Transverse colon (tissue), 4 donors: ENCODE data around the gene AKR1B1. TPM values are rescaled to one million over a fixed set of nuclear protein-coding genes. Genes with fewer than 3 reads are reported as not detected.

Experiments used
- DNase-seq: peaks from one replicate; pipeline ENCODE4 v3.0.0-alpha.2; 2019
- H3K27ac ChIP-seq, 4 donors: fragments of 200-600 bp; sonication (generic); 2 replicates each; pipeline ENCODE4 v1.5.1; 2016 to 2018; ENCODE audit warnings: inconsistent platforms in 4 of 4
- H3K27me3 ChIP-seq: fragments of 200-600 bp; sonication (generic); 2 replicates; pipeline ENCODE4 v1.5.1; 2017; ENCODE audit warnings: inconsistent platforms
- H3K36me3 ChIP-seq, 4 donors: fragments of 200-600 bp; sonication (generic); 2 replicates each; pipeline ENCODE4 v1.5.1; 2017 to 2019; ENCODE audit warnings: inconsistent platforms in 4 of 4
- H3K4me1 ChIP-seq, 4 donors: fragments of 200-600 bp; sonication (generic); 2 replicates each; pipeline ENCODE4 v1.5.1; 2017 to 2020; ENCODE audit warnings: inconsistent platforms in 4 of 4
- H3K4me3 ChIP-seq, 4 donors: fragments of 200-600 bp; sonication (generic); 1 replicate in 1 of 4; 2 replicates in 3 of 4; pipeline versions ENCODE4 v1.5.1 to v1.6.1; 2017 to 2019; ENCODE audit warnings: inconsistent platforms in 4 of 4
- H3K9me3 ChIP-seq, 2 donors: fragments of 200-600 bp; sonication (generic); 2 replicates each; pipeline ENCODE4 v1.5.1; 2017 to 2019; ENCODE audit warnings: inconsistent platforms in 2 of 2
- CTCF ChIP-seq, 5 experiments: fragments of 200-600 bp in 3 of 5; fragments of 450-650 bp in 2 of 5; sonication (generic) in 3 of 5; IDR thresholded peaks; 1 replicate in 2 of 5; 2 replicates in 3 of 5; pipeline ENCODE4 v1.5.1; 2016 to 2017; ENCODE audit warnings: antibody characterized with exemption in 5 of 5, inconsistent platforms in 3 of 5, mild to moderate bottlenecking in 2 of 5, moderate library complexity in 1 of 5
- EP300 ChIP-seq: sonication (generic); formaldehyde crosslinking; IDR thresholded peaks from one replicate; pipeline ENCODE4 v1.6.1; 2017; ENCODE audit warnings: antibody characterized with exemption, low read depth
- POLR2A ChIP-seq: fragments of 450-650 bp; IDR thresholded peaks from one replicate; pipeline ENCODE4 v1.6.1; 2016; ENCODE audit warnings: antibody characterized with exemption, mild to moderate bottlenecking, moderate library complexity
- POLR2AphosphoS5 ChIP-seq, 3 donors: sonication (generic); formaldehyde crosslinking; IDR thresholded peaks; one replicate each; pipeline ENCODE4 v1.6.1; 2016; ENCODE audit warnings: antibody characterized with exemption in 3 of 3
- WGBS, 2 donors: methylation state at CpG; one replicate each; pipeline ENCODE4 v1.1.5; 2018; ENCODE audit warnings: low coverage in 1 of 2; 5-methylcytosine and 5-hydroxymethylcytosine counted together
- in situ Hi-C, 4 donors: fragments of 200-750 bp; cut with MboI; loops; one replicate each; pipeline versions ENCODE4 v1.15.0 to v1.15.1; 2017; ENCODE audit warnings: low sequenced_read_pairs in 3 of 4, low pct_ligation_motif_present in 1 of 4, low pct_unique_long_range_greater_than_20kb in 1 of 4
- intact Hi-C: fragments of 100-400 bp; cut with DNase I; formaldehyde crosslinking; loops from one replicate; pipeline ENCODE4 v1.15.1; 2023; ENCODE audit warnings: low total_unique reads
- total RNA-seq, 4 donors: library from RNA; depleted of rRNA; stranded (reverse); fragments of >200 nt; gene quantifications; one replicate each; pipeline ENCODE4 v1.1.0, GENCODE V29; 2016

AKR1B1 gene
- total RNA-seq, 4 donors from 2014 or later, result 6.4 to 37.2 (median 19.4) TPM

GRCh38 chr7:134447383-134447782 lies 11.5 kb downstream of the AKR1B1 start:
- WGBS, 2 donors, result 80 to 83% methylated on average over 2 to 8 of the region's 9 CpGs
- peaks cover 0 to 22% (median 3%) of the 10 kb centered on the region in 4 donors for H3K36me3 ChIP-seq
- in situ Hi-C loops, result loop anchor here in 2 of 4 donors (10.0 to 25.0 kb wide), 3 partner anchors 57 to 515 kb away; partner anchors contain the start of genes AKR1B10 (in 1 of the 2) and AKR1B15 (in 1 of the 2)

GRCh38 chr7:134446923-134447322 lies 12.0 kb downstream of the AKR1B1 start:
- H3K4me1 ChIP-seq, result peaks cover 0 to 10% (median 3%) of the 10 kb centered on the region in 4 donors
- intact Hi-C loops, result no loop called here
- DNase-seq, result no peak
- H3K27me3 ChIP-seq, result no peaks in the 10 kb centered on the region
- TF ChIP-seq EP300 (no peak), CTCF (IDR thresholded peaks at IDR 0.05) (no peak), POLR2A (no peak), POLR2AphosphoS5 (IDR thresholded peaks at IDR 0.05) (no peak)
- peaks cover 0 to 22% (median 5%) of the 10 kb centered on the region in 4 donors for H3K36me3 ChIP-seq
- no peak overlapping the region for H3K4me3 ChIP-seq
- no peak overlapping the region for H3K27ac ChIP-seq
- in situ Hi-C loops, result loop anchor here in 2 of 4 donors (10.0 to 25.0 kb wide), 3 partner anchors 58 to 515 kb away; partner anchors contain the start of genes AKR1B10 (in 1 of the 2) and AKR1B15 (in 1 of the 2)
- WGBS, 2 donors, result 96 to 99% methylated on average over 4 to 9 of the region's 10 CpGs
- H3K9me3 ChIP-seq, result no peaks in the 10 kb centered on the region

More at GRCh38 chr7:134447383-134447782, 11.5 kb downstream of the AKR1B1 start:
- no peak for DNase-seq
- intact Hi-C loops, result no loop called here
- TF ChIP-seq POLR2AphosphoS5 (IDR thresholded peaks at IDR 0.05), result no peak
- no peak for TF ChIP-seq CTCF (IDR thresholded peaks at IDR 0.05)
- TF ChIP-seq EP300, result no peak
- no peak for TF ChIP-seq POLR2A
- no peaks in the 10 kb centered on the region for H3K27me3 ChIP-seq
- H3K4me1 ChIP-seq, result peaks cover 0 to 10% (median 5%) of the 10 kb centered on the region in 4 donors
- H3K27ac ChIP-seq, result no peak overlapping the region
- H3K4me3 ChIP-seq, result no peak overlapping the region
- H3K9me3 ChIP-seq, result no peaks in the 10 kb centered on the region

GRCh38 chr7:134446446-134446845 lies 12.5 kb downstream of the AKR1B1 start:
- Histone ChIP-seq H3K27me3 (no peaks in the 10 kb centered on the region), H3K4me3 (no peak overlapping the region), H3K9me3 (no peaks in the 10 kb centered on the region), H3K27ac (no peak overlapping the region), H3K36me3 (peaks cover 0 to 22% (median 5%) of the 10 kb centered on the region in 4 donors), H3K4me1 (peaks cover 0 to 10% (median 3%) of the 10 kb centered on the region in 4 donors)
- TF ChIP-seq EP300 (no peak), CTCF (IDR thresholded peaks at IDR 0.05) (no peak), POLR2AphosphoS5 (IDR thresholded peaks at IDR 0.05) (no peak), POLR2A (no peak)
- 93% methylated on average over 7 of the region's 9 CpGs; no CpG with 5 or more reads in 1 of the 2 donors for WGBS, 2 donors
- intact Hi-C loops, result no loop called here
- DNase-seq, result no peak
- in situ Hi-C loops, result loop anchor here in 2 of 4 donors (10.0 to 25.0 kb wide), 3 partner anchors 58 to 516 kb away; partner anchors contain the start of genes AKR1B10 (in 1 of the 2) and AKR1B15 (in 1 of the 2)

GRCh38 chr7:134444961-134445315 lies 14.0 kb downstream of the AKR1B1 start:
- in situ Hi-C loops, result loop anchor here in 3 of 4 donors (5.0 to 25.0 kb wide), 4 partner anchors 60 to 517 kb away; partner anchors contain the start of genes AKR1B10 (in 1 of the 3) and AKR1B15 (in 1 of the 3)

More at GRCh38 chr7:134444961-134445315, 14.0 kb downstream of the AKR1B1 start:
- H3K9me3 ChIP-seq, result no peaks in the 10 kb centered on the region
- H3K4me3 ChIP-seq, result no peak overlapping the region
- H3K4me1 ChIP-seq, result peaks cover 0 to 4% (median 1%) of the 10 kb centered on the region in 4 donors
- no peaks in the 10 kb centered on the region for H3K27me3 ChIP-seq
- peaks cover 0 to 22% (median 5%) of the 10 kb centered on the region in 4 donors for H3K36me3 ChIP-seq
- 90% methylated on average over 4 of the region's 4 CpGs; no CpG with 5 or more reads in 1 of the 2 donors for WGBS, 2 donors
- intact Hi-C loops, result no loop called here
- TF ChIP-seq POLR2A, result no peak
- no peak for TF ChIP-seq POLR2AphosphoS5 (IDR thresholded peaks at IDR 0.05)
- H3K27ac ChIP-seq, result no peak overlapping the region
- DNase-seq, result no peak
